Fibroblast of lung (primary cell): Measurements from ENCODE around the gene UPK3A.

Experiments
- CTCF ChIP-seq, 2 donors: IDR thresholded peaks in 1 of 2; conservative IDR thresholded peaks in 1 of 2; 1 replicate in 1 of 2; 2 replicates in 1 of 2; pipeline ENCODE4 v1.5.1; 2011 to 2012; ENCODE audit warnings: low read length in 2 of 2, control low read depth in 1 of 2, inconsistent platforms in 1 of 2, low read depth in 1 of 2, mild to moderate bottlenecking in 1 of 2
- EZH2 ChIP-seq: IDR thresholded peaks from 2 replicates; pipeline ENCODE4 v1.5.1; 2012; ENCODE audit warnings: low read length, control low read depth, mild to moderate bottlenecking; ENCODE audit errors: missing control alignments

DNA sequence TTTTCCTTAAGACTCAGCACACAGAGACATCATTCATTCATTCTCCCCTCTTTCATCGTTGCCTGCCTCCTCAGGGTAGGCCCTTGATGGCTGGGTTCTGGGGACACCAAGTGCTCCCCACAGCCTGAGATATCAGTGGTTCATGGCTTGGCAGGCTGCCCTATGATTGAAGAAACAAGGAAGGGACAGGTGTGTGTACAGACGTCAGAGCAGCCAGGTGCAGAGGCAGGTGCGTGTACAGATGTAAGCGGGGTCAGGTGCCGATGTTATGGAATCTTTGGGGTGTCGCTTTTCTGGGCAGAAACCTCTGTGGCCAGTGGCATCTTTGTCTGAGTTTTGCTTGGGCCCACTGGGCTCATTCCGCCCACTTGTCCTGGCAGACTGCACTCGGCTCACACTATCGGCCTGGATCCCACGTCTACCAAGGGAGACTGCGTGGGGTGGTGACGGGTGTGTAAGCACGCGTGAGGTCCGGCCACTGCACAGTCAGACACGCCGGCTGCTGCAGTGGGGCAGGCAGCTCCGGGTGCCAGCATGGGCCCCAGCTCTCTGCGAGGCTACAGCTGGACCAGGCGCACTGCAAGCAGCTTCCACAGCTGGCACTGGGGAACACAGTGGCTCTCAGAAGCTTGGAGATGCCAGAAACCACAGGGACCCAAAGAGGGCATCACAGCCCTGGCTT lies 23.2 kb upstream of the UPK3A start:
- TF ChIP-seq EZH2: no peak
- TF ChIP-seq CTCF (conservative IDR thresholded peaks at IDR 0.05 in 1 of 2, IDR thresholded peaks at IDR 0.05 in 1 of 2; ENCODE audit: low read depth in 1 of 2, low read length in 2 of 2): no peak
